Measurements from ENCODE around the gene CLCN6.

DNA sequence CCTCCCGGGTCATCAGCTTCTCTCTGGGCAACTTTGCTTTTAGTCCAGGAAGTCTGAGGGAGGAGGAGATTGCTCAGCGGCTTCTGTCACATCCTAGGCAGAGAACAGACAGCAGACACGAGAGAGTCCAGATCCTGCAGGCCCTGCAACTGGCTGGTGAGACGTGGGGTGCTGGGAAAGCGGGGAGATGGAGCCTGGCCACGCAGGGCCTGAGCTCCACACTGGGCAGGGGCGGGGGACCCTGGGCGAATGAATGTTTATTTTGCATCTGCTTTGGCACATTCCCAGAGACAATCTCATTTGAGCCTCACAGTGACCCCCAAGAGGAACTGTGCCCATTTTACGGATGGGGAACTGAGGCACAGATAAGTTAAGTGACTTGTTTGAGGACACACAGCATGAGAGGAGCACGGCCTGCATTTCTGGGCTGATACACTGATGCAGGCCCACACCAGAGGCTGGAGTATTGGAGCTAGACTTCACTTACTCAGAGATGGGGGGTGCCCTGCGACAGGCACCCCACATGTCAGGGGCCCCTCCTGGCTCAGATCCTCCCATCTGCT lies 34.4 kb upstream of the CLCN6 start:
- TF ChIP-seq POLR2A (IDR thresholded peaks at IDR 0.05; ENCODE audit: borderline replicate concordance, extremely low read depth, insufficient read depth, insufficient read length) = no peak
- no peak for TF ChIP-seq CEBPB (IDR thresholded peaks at IDR 0.05; ENCODE audit: low read depth)
- TF ChIP-seq, protein P1, sequence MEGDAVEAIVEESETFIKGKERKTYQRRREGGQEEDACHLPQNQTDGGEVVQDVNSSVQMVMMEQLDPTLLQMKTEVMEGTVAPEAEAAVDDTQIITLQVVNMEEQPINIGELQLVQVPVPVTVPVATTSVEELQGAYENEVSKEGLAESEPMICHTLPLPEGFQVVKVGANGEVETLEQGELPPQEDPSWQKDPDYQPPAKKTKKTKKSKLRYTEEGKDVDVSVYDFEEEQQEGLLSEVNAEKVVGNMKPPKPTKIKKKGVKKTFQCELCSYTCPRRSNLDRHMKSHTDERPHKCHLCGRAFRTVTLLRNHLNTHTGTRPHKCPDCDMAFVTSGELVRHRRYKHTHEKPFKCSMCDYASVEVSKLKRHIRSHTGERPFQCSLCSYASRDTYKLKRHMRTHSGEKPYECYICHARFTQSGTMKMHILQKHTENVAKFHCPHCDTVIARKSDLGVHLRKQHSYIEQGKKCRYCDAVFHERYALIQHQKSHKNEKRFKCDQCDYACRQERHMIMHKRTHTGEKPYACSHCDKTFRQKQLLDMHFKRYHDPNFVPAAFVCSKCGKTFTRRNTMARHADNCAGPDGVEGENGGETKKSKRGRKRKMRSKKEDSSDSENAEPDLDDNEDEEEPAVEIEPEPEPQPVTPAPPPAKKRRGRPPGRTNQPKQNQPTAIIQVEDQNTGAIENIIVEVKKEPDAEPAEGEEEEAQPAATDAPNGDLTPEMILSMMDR (IDR thresholded peaks at IDR 0.05 in 2 of 3, conservative IDR thresholded peaks at IDR 0.05 in 1 of 3; ENCODE audit: borderline replicate concordance in 1 of 3, insufficient read depth in 1 of 3, low read depth in 2 of 3, low read length in 2 of 3) = no peak
- TF ChIP-seq EZH2phosphoT487 (IDR thresholded peaks at IDR 0.05; ENCODE audit: borderline replicate concordance) = no peak
- TF ChIP-seq RAD21 (IDR thresholded peaks at IDR 0.05; ENCODE audit: low read depth) = no peak
- TF ChIP-seq EZH2 (IDR thresholded peaks at IDR 0.05) = no peak
- TF ChIP-seq POLR2AphosphoS5 (IDR thresholded peaks at IDR 0.05; ENCODE audit: low read depth, low read length) = no peak
- TF ChIP-seq, protein P2, sequence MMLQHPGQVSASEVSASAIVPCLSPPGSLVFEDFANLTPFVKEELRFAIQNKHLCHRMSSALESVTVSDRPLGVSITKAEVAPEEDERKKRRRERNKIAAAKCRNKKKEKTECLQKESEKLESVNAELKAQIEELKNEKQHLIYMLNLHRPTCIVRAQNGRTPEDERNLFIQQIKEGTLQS (IDR thresholded peaks at IDR 0.05) = no peak
- TF ChIP-seq SIN3A (IDR thresholded peaks at IDR 0.05; ENCODE audit: low read depth) = no peak

All from HCT116 (cell line).